Hematopoietic multipotent progenitor cell treated with erythropoietin and hydrocortisone succinate and interleukin-3 and kit ligand, for 17 days (in vitro differentiated cells): ENCODE measurements around the gene SIN3A.
"Not testable (repeated sequence)": the region's sequence is repeated elsewhere in the genome, so short reads cannot be mapped to it uniquely, and the experiment has no call there.

ENCODE experiments used
- DNase-seq: peaks from one replicate; pipeline ENCODE4 v3.0.0-alpha.2; 2015; ENCODE audit warnings: low spot score

Gene SIN3A

DNA sequence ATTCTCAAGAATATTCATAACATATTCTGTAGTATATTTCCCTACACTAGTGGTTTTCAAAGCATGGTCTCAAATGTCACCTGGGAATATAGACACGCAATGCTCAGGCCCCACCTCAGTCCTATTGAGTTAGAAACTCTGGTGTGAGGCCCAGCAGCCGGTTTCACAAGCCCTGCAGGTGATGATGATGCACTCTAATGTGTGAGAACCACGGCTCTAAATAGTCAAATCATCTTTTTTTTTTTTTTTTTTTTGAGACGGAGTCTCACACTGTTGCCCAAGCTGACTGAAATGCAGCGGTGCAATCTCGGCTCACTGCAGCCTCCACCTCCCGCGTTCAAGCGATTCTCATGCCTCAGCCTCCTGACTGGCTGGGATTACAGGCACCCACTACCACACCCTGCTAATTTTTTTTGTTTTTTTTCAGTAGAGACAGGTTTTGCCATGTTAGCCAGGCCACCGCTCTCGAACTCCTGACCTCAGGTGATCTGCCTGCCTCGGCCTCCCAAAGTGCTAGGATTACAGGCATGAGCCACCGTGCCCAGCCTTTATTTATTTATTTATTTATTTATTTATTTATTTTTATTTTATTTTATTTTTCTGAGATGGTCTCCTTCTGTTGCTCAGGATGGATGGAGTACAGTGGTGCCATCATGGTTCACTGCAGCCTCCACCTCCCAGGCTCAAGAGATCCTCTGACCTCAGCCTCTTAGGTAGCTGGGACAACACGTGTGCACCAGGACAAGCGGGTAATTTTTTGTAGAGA lies 117.7 kb downstream of the SIN3A start:
- DNase-seq = not testable (repeated sequence)

DNA sequence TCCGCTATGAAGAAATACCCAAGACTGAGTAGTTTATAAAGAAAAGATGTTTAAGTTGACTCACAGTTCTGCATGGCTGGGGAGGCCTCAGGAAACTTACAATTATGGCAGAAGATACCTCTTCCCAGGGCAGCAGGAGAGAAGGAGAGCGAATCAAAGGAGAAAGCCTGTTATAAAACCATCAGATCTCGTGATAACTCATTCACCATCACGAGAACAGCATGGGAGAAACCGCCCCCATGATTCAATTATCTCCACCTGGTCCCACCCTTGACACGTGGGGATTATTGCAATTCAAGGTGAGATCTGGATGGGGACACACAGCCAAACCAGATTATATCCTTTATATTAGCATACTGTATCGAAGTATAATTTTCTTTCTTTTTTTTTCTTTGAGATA lies 119.4 kb downstream of the SIN3A start:
- not testable (repeated sequence) for DNase-seq

DNA sequence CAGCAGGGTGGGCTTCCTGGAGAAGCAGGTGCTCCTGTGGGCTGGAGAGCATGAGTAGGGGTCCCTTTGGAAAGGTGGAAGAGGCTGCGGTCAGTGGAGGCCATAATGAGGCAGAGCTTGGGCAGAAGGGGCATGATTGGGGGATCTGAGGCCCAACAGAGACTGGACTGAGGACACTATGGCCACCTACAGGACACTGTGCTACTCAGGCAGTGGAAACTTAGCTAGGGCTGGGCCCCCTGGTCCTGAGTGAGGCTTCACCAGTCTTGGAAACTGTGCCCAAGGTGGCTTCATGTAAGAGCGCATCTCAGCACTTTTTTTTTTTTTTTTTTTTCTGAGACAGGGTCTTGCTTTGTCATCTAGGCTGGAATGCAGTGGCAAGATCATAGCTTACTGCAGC lies 121.9 kb downstream of the SIN3A start:
- no peak for DNase-seq

DNA sequence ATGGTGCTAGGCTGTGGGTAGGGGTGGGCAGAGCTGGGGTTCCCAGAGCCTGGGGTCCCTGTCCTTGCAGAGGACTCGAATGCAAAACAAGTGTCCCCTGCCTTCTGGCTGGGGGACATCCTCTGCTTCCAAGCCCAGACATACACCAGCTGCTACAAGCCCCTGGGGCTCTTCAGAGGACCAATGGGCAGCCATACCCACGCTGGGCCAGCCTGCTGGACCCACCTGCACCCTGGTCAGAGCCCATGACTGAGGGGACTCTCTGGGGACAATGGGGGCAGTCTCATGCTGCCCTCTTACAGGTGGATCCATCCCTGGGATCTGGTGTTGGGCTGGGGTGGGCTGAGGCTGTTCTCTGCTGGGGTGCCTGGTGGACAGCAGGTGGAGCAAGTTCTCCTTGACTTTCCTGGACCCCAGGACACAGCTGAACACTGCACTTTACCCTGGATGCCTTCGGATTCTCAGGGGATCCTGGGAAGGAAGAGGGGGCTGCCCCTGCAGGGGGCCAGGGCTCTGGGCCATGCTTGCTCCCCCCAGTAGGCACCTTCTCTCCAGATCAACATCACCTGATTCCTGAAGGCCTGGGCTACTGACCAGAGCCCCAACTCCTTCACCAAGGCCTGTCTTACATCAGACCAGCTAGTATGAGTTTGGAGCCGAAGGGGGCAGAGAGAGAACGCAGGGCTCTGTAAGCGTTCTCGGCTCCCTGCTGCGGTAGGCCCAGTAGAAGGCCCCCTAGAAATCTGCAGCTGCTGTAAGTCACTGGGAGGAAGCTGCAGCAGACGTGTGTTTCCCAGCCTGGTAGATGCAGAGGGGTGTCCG lies 122.8 kb downstream of the SIN3A start:
- no peak for DNase-seq

DNA sequence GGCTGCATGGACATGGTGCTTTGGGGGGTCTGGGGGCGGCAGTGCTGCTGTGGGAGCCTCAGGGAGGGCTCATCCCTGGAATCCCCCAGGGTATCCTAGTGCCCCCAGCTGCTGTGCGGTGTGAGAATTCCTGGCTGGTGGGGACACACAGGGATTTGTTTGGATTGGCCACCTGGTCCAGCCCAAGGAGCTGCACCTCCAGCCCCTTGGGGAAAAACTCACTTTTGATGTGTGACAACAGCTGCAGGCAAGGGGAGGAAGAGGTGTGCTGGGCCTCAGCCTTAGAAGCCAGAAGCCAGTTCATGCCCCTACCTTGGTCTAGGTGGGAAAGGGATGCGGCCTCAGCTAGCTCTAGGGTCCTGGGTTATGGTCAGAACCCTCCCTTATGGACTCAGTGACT lies 124.0 kb downstream of the SIN3A start:
- DNase-seq = no peak

DNA sequence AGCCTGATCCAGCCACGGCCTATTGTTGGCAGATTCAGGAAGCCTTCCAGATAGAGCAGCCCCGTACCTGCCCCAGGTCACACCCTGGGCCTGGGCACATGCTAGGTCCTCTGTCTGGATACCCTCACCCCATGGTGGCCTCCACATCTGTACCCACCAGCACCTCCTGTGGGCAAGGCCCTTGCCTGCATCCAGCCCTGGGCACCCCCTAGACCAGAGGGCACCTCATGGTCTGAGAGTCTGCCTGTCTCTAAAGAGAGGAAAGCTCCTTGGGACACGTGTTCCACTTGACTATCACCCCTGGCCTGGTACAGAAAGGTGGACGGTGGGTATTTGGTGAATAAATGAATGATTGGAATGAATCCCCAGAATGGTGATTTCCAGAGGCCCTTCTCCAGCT lies 124.5 kb downstream of the SIN3A start:
- DNase-seq = no peak

DNA sequence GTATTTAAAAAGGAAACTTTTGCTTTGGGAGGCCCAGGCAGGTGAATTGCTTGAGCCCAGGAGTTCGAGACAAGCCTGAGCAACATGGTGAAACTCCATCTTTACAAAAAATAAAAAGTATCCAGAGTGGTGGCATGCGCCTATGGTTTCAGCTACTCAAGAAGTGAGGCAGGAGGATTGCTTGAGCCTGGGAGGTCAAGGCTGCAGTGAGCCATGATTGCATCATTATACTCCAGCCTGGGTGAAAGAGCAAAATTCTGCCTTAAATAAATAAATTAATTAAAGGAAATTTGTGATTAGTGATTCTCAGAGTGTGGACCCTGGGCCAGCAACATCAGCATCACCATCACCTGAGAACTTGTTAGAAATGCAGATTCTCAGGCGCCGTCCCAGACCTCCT lies 125.6 kb downstream of the SIN3A start:
- no peak for DNase-seq

DNA sequence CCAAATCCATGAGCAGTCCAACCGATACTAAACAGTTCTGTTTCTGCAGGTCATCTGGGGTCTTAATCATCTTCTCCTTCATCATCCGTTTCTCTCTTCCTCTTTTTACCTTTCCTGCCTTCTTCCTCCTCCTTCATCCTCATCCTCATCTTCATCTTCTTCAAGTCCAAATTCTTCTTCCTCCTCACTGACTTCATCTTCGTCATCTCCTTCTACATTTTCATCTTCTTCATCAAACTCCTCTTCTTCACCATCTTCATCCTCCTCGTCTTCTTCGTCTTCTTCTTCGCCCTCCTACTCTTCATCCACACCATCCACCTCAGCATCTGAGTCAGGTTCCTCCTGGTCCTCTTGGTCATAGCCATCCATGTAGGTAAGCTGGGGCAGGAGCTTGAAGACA lies 129.8 kb downstream of the SIN3A start:
- no peak for DNase-seq
